Activated T-helper 1 cell treated with anti-CD3 and anti-CD28 coated beads, Interleukin-12 subunit alpha, Interleukin-12 subunit beta, Interleukin-2, Interleukin-4 antibody, amounts not matched to agents 30 ng/mL and 10 ng/mL and 1 ng/mL, durations not matched to agents 14 hours and 24 hours and 36 hours (primary cell): ENCODE measurements around the gene CDPF1. TPM values are rescaled to one million over a fixed set of nuclear protein-coding genes. Genes with fewer than 3 reads are reported as not detected.

Source experiments
- DNase-seq: peaks from one replicate; pipeline ENCODE4 v3.0.0; 2021; ENCODE audit warnings: low spot score
- H3K27ac Mint-ChIP-seq: one replicate; pipeline ENCODE4 v1.8.0; 2021; ENCODE audit warnings: mild to moderate bottlenecking, mixed read lengths
- H3K27me3 Mint-ChIP-seq: one replicate; pipeline ENCODE4 v1.8.0; 2022; ENCODE audit warnings: mild to moderate bottlenecking, moderate library complexity, mixed read lengths; ENCODE audit not compliant: insufficient read depth
- H3K36me3 Mint-ChIP-seq: one replicate; pipeline ENCODE4 v1.8.0; 2021; ENCODE audit warnings: low read depth, mixed read lengths
- H3K4me1 Mint-ChIP-seq: one replicate; pipeline ENCODE4 v1.8.0; 2021; ENCODE audit warnings: low read depth, mixed read lengths
- H3K4me3 Mint-ChIP-seq: one replicate; pipeline ENCODE4 v1.8.0; 2021; ENCODE audit warnings: mild to moderate bottlenecking, moderate library complexity, mixed read lengths
- H3K9me3 Mint-ChIP-seq: one replicate; pipeline ENCODE4 v1.8.0; 2021; ENCODE audit warnings: mixed read lengths
- intact Hi-C: fragments of 100-400 bp; cut with micrococcal nuclease; formaldehyde crosslinking; loops from one replicate; pipeline ENCODE4 v1.15.1; 2024
- total RNA-seq: library from RNA; stranded (reverse); gene quantifications from 2 replicates; pipeline ENCODE4 v1.2.3, GENCODE V29; 2022

The CDPF1 gene
- total RNA-seq, 1 donor from 2014 or later, result 9.5 TPM

- Mint-ChIP-seq H3K27me3 (no peaks in the 10 kb centered on the region), H3K4me3 (no peak overlapping the region), H3K27ac (peak overlapping the region; percentile 20), H3K9me3 (no peaks in the 10 kb centered on the region), H3K36me3 (peaks cover 29% of the 10 kb centered on the region), H3K4me1 (peaks cover 18% of the 10 kb centered on the region)
- no peak for DNase-seq
- intact Hi-C loops, result no loop called here
Observed at GRCh38 chr22:46290121-46290842, 40.2 kb upstream of the CDPF1 start.

- Mint-ChIP-seq H3K27me3 (no peaks in the 10 kb centered on the region), H3K4me1 (peaks cover 12% of the 10 kb centered on the region), H3K27ac (no peak overlapping the region), H3K9me3 (no peaks in the 10 kb centered on the region), H3K4me3 (no peak overlapping the region), H3K36me3 (peaks cover 31% of the 10 kb centered on the region)
- no peak for DNase-seq
- intact Hi-C loops, result no loop called here
Observed at GRCh38 chr22:46289244-46289891, 39.3 kb upstream of the CDPF1 start.

- Mint-ChIP-seq H3K4me1 (peaks cover 12% of the 10 kb centered on the region), H3K36me3 (peaks cover 36% of the 10 kb centered on the region), H3K27ac (no peak overlapping the region), H3K9me3 (no peaks in the 10 kb centered on the region), H3K27me3 (no peaks in the 10 kb centered on the region), H3K4me3 (no peak overlapping the region)
- DNase-seq, result no peak
- intact Hi-C loops, result no loop called here
Observed at GRCh38 chr22:46288846-46289243, 38.8 kb upstream of the CDPF1 start.

- intact Hi-C loops, result no loop called here
- peak overlapping the region; percentile 79 for H3K4me3 Mint-ChIP-seq
- peak; percentile 15 for DNase-seq
- no peaks in the 10 kb centered on the region for H3K27me3 Mint-ChIP-seq
- H3K9me3 Mint-ChIP-seq, result no peaks in the 10 kb centered on the region
- H3K27ac Mint-ChIP-seq, result peak overlapping the region; percentile 73
- H3K4me1 Mint-ChIP-seq, result peaks cover 12% of the 10 kb centered on the region
- H3K36me3 Mint-ChIP-seq, result peaks cover 33% of the 10 kb centered on the region
Observed at GRCh38 chr22:46287873-46288751, 38.0 kb upstream of the CDPF1 start.

- Mint-ChIP-seq H3K27me3 (no peaks in the 10 kb centered on the region), H3K9me3 (no peaks in the 10 kb centered on the region), H3K4me3 (peak overlapping the region; percentile 79), H3K27ac (peak overlapping the region; percentile 73), H3K36me3 (peaks cover 26% of the 10 kb centered on the region), H3K4me1 (peaks cover 12% of the 10 kb centered on the region)
- intact Hi-C loops, result no loop called here
- DNase-seq, result no peak
Observed at GRCh38 chr22:46286941-46287872, 37.1 kb upstream of the CDPF1 start.

GRCh38 chr22:46286006-46286405, 35.9 kb upstream of the CDPF1 start:
- Mint-ChIP-seq H3K9me3 (no peaks in the 10 kb centered on the region), H3K27ac (no peak overlapping the region), H3K4me3 (no peak overlapping the region), H3K36me3 (peaks cover 28% of the 10 kb centered on the region), H3K4me1 (peaks cover 12% of the 10 kb centered on the region), H3K27me3 (no peaks in the 10 kb centered on the region)
- intact Hi-C loops, result no loop called here
- no peak for DNase-seq

GRCh38 chr22:46281866-46282678, 32.0 kb upstream of the CDPF1 start:
- no peaks in the 10 kb centered on the region for H3K27me3 Mint-ChIP-seq
- intact Hi-C loops, result no loop called here
- no peaks in the 10 kb centered on the region for H3K4me1 Mint-ChIP-seq
- H3K27ac Mint-ChIP-seq, result no peak overlapping the region
- DNase-seq, result no peak
- H3K9me3 Mint-ChIP-seq, result no peaks in the 10 kb centered on the region
- no peak overlapping the region for H3K4me3 Mint-ChIP-seq
- peaks cover 24% of the 10 kb centered on the region for H3K36me3 Mint-ChIP-seq

GRCh38 chr22:46280999-46281623, 31.0 kb upstream of the CDPF1 start:
- no peaks in the 10 kb centered on the region for H3K27me3 Mint-ChIP-seq
- no peaks in the 10 kb centered on the region for H3K9me3 Mint-ChIP-seq
- no peaks in the 10 kb centered on the region for H3K4me1 Mint-ChIP-seq
- DNase-seq, result no peak
- no peak overlapping the region for H3K27ac Mint-ChIP-seq
- intact Hi-C loops, result no loop called here
- no peak overlapping the region for H3K4me3 Mint-ChIP-seq
- H3K36me3 Mint-ChIP-seq, result peaks cover 25% of the 10 kb centered on the region

GRCh38 chr22:46280063-46280817, 30.1 kb upstream of the CDPF1 start:
- H3K27ac Mint-ChIP-seq, result no peak overlapping the region
- intact Hi-C loops, result no loop called here
- H3K27me3 Mint-ChIP-seq, result no peaks in the 10 kb centered on the region
- H3K4me1 Mint-ChIP-seq, result no peaks in the 10 kb centered on the region
- H3K4me3 Mint-ChIP-seq, result no peak overlapping the region
- H3K9me3 Mint-ChIP-seq, result no peaks in the 10 kb centered on the region
- no peak for DNase-seq
- peaks cover 31% of the 10 kb centered on the region for H3K36me3 Mint-ChIP-seq

GRCh38 chr22:46278656-46279645, 28.9 kb upstream of the CDPF1 start:
- H3K27me3 Mint-ChIP-seq, result no peaks in the 10 kb centered on the region
- no peaks in the 10 kb centered on the region for H3K9me3 Mint-ChIP-seq
- DNase-seq, result no peak
- no peaks in the 10 kb centered on the region for H3K4me1 Mint-ChIP-seq
- no peak overlapping the region for H3K4me3 Mint-ChIP-seq
- no peak overlapping the region for H3K27ac Mint-ChIP-seq
- H3K36me3 Mint-ChIP-seq, result peaks cover 35% of the 10 kb centered on the region
- intact Hi-C loops, result no loop called here
